SU-DHL-6 (cell line): Measurements from ENCODE around the gene SV2A.
"Not testable (repeated sequence)": the region's sequence is repeated elsewhere in the genome, so short reads cannot be mapped to it uniquely, and the experiment has no call there.

Source experiments
- H2AFZ ChIP-seq: fragments of 200-600 bp; sonication (generic); 2 replicates; pipeline ENCODE4 v1.6.1; 2014; ENCODE audit warnings: low read depth, mild to moderate bottlenecking, moderate library complexity, mixed read lengths, antibody characterized with exemption, low read length; ENCODE audit not compliant: severe bottlenecking
- H3F3A ChIP-seq: fragments of 200-600 bp; shearing (Covaris generic); 2 replicates; pipeline ENCODE4 v1.6.0; 2016; ENCODE audit warnings: antibody characterized with exemption, mild to moderate bottlenecking; ENCODE audit not compliant: insufficient read depth
- H3K27ac ChIP-seq: fragments of 200-600 bp; sonication (generic); 2 replicates; pipeline ENCODE4 v1.5.1; 2016; ENCODE audit warnings: low read depth, mild to moderate bottlenecking, low read length, moderate library complexity, mixed read lengths
- H3K27me3 ChIP-seq: fragments of 200-600 bp; sonication (generic), shearing (Covaris generic); 2 replicates; pipeline ENCODE4 v1.6.0; 2014; ENCODE audit warnings: mild to moderate bottlenecking, low read length
- H3K36me3 ChIP-seq: fragments of 200-600 bp; sonication (generic); 2 replicates; pipeline ENCODE4 v1.6.1; 2014; ENCODE audit warnings: mild to moderate bottlenecking, low read length, mixed read lengths
- H3K4me2 ChIP-seq: fragments of 300-600, 200-600 bp; shearing (Covaris generic), sonication (generic); 2 replicates; pipeline ENCODE4 v1.6.0; 2014; ENCODE audit warnings: low read length, low read depth, mild to moderate bottlenecking; ENCODE audit not compliant: poor library complexity, severe bottlenecking
- H3K4me3 ChIP-seq: fragments of 200-600 bp; sonication (generic); 2 replicates; pipeline ENCODE4 v1.5.1; 2014; ENCODE audit warnings: antibody characterized with exemption, low read length, mild to moderate bottlenecking, mixed read lengths; ENCODE audit not compliant: insufficient read depth, poor library complexity, severe bottlenecking
- H3K79me2 ChIP-seq: fragments of 200-600 bp; sonication (generic); 2 replicates; pipeline ENCODE4 v1.6.1; 2014; ENCODE audit warnings: mild to moderate bottlenecking, low read length, moderate library complexity; ENCODE audit not compliant: insufficient read depth
- H3K9ac ChIP-seq: fragments of 200-600 bp; sonication (generic); 2 replicates; pipeline ENCODE4 v1.7.0; 2014; ENCODE audit warnings: mild to moderate bottlenecking, low read length
- H3K9me2 ChIP-seq: fragments of 200-600 bp; sonication (generic); replicated peaks from 2 replicates; pipeline ENCODE4 v1.6.1; 2014; ENCODE audit warnings: low read length; ENCODE audit not compliant: insufficient read depth
- H3K9me3 ChIP-seq: fragments of 200-600 bp; sonication (generic); 2 replicates; pipeline ENCODE4 v1.6.1; 2014; ENCODE audit warnings: low read length, mixed read lengths; ENCODE audit not compliant: insufficient read depth
- H4K20me1 ChIP-seq: fragments of 200-600 bp; sonication (generic); 2 replicates; pipeline ENCODE4 v1.6.1; 2014; ENCODE audit warnings: low read depth, mild to moderate bottlenecking, antibody characterized with exemption, low read length, moderate library complexity, mixed read lengths
- EZH2phosphoT487 ChIP-seq: fragments of 200-600 bp; sonication (generic), shearing (Covaris generic); conservative IDR thresholded peaks from 2 replicates; pipeline ENCODE4 v1.6.1; 2018; ENCODE audit warnings: mild to moderate bottlenecking, antibody characterized with exemption, low read length, moderate library complexity, mixed read lengths
- TF ChIP-seq, protein P1 (sequence below): fragments of 200-600 bp; sonication (generic); IDR thresholded peaks from one replicate; pipeline ENCODE4 v1.5.1; 2017; ENCODE audit warnings: antibody characterized with exemption, mild to moderate bottlenecking, low read length, moderate library complexity; ENCODE audit not compliant: insufficient read depth, poor library complexity, severe bottlenecking

SV2A gene

DNA sequence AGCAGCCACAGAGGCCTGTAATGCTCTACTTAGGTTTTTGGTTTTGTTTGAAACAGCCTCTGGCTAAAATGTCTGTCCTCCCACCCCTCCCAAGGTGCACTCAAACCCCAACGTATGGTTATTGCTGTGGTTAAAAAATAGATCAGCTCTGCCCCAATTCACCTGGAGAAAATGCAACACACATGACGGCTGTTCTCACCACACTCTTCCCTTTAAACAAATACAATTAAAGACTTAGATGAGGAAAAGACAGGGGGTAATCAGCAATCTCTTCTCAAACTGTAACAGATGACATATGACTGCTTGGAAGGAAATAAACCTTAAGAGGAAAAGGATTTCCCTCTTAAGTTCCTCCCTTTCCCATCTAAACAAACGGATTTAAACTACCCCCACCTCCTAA, 25.2 kb upstream of the SV2A start:
- Histone ChIP-seq H2AFZ (no peak overlapping the region), H3F3A (no peaks in the 10 kb centered on the region), H3K27ac (no peak overlapping the region), H3K9me2 (no peaks in the 10 kb centered on the region), H3K79me2 (no peaks in the 10 kb centered on the region), H4K20me1 (no peaks in the 10 kb centered on the region), H3K4me3 (no peak overlapping the region), H3K4me2 (no peak overlapping the region), H3K9ac (no peak overlapping the region), H3K9me3 (no peaks in the 10 kb centered on the region), H3K27me3 (no peaks in the 10 kb centered on the region), H3K36me3 (no peaks in the 10 kb centered on the region)
- TF ChIP-seq EZH2phosphoT487, result no peak
- TF ChIP-seq, protein P1, sequence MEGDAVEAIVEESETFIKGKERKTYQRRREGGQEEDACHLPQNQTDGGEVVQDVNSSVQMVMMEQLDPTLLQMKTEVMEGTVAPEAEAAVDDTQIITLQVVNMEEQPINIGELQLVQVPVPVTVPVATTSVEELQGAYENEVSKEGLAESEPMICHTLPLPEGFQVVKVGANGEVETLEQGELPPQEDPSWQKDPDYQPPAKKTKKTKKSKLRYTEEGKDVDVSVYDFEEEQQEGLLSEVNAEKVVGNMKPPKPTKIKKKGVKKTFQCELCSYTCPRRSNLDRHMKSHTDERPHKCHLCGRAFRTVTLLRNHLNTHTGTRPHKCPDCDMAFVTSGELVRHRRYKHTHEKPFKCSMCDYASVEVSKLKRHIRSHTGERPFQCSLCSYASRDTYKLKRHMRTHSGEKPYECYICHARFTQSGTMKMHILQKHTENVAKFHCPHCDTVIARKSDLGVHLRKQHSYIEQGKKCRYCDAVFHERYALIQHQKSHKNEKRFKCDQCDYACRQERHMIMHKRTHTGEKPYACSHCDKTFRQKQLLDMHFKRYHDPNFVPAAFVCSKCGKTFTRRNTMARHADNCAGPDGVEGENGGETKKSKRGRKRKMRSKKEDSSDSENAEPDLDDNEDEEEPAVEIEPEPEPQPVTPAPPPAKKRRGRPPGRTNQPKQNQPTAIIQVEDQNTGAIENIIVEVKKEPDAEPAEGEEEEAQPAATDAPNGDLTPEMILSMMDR, result no peak

DNA sequence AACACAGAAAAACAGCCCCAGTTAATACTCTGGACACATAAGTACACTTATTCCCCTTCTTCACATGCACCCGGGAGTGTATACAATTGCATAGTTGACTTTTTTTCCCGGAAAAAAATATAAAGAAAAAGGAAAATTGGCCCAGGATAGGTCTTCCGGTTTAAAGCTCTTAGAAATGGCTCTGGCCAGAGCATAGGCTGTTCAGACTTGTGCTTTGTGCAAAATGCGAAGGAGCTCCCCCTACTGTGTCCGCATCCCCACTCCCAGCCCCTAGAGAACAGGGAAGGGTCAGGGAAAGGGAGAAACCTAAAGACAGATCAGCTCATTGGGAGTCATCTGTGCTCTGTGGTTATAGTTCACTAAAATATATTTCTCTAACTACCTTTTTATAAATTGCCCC, 24.6 kb upstream of the SV2A start:
- Histone ChIP-seq H3K27ac (no peak overlapping the region), H2AFZ (no peak overlapping the region)

DNA sequence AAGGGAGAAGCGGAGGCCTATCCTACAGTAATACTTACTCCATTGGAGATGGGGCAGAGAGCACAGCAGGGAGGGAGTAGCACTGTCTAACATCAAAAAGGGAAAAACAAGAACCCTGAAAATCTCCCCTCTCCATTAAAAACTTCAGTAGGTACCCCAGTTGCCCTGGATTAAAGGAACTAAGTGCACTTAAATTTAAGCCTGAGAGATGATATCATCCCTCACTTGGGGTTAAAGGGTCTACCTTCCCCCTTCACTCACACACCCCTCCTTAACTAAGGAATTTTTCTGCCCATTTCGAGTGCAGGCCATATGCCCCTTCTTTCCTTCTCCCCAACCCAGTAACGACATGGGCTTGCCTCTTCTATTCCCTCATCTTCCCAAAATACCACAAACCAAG, 22.8 kb upstream of the SV2A start:
- Histone ChIP-seq H3K9ac (no peak overlapping the region), H3K27me3 (no peaks in the 10 kb centered on the region), H3F3A (no peaks in the 10 kb centered on the region), H3K36me3 (no peaks in the 10 kb centered on the region), H3K4me2 (no peak overlapping the region), H3K27ac (no peak overlapping the region), H3K4me3 (no peak overlapping the region), H3K9me2 (no peaks in the 10 kb centered on the region), H2AFZ (no peak overlapping the region), H4K20me1 (no peaks in the 10 kb centered on the region), H3K79me2 (no peaks in the 10 kb centered on the region), H3K9me3 (no peaks in the 10 kb centered on the region)
- no peak for TF ChIP-seq EZH2phosphoT487
- TF ChIP-seq, protein P1, result no peak

More for the DNA sequence above, 24.6 kb upstream of the SV2A start:
- Histone ChIP-seq H3K79me2 (no peaks in the 10 kb centered on the region), H4K20me1 (no peaks in the 10 kb centered on the region), H3K27me3 (no peaks in the 10 kb centered on the region), H3K4me3 (no peak overlapping the region), H3K9me2 (no peaks in the 10 kb centered on the region), H3K36me3 (no peaks in the 10 kb centered on the region), H3F3A (no peaks in the 10 kb centered on the region), H3K4me2 (no peak overlapping the region), H3K9ac (no peak overlapping the region), H3K9me3 (no peaks in the 10 kb centered on the region)
- TF ChIP-seq, protein P1, result no peak
- no peak for TF ChIP-seq EZH2phosphoT487

DNA sequence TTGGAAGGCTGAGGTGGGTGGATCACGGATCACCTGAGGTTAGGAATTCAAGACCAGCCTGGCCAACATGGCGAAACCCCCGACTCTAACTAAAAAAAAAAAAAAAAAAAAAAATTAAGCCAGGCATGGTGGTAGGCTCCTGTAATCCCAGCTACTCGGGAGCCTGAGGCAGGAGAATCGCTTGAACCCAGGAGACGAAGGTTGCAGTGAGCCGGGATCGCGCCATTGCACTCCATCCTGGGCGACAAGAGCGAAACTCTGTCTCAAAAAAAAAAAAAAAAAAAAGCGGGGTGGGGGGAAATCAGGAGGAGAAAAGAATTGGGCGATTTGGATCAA, 21.0 kb upstream of the SV2A start:
- H3K9me3 ChIP-seq, H3K4me3 ChIP-seq, H3K79me2 ChIP-seq, H3K36me3 ChIP-seq, H3K9ac ChIP-seq, H2AFZ ChIP-seq, H3K27ac ChIP-seq, H4K20me1 ChIP-seq, H3F3A ChIP-seq, H3K9me2 ChIP-seq, H3K27me3 ChIP-seq, H3K4me2 ChIP-seq: not testable (repeated sequence)
